ENCODE data around the gene ANXA11. TPM values are rescaled to one million over a fixed set of nuclear protein-coding genes. Genes with fewer than 3 reads are reported as not detected.
A peak's percentile ranks its signal among the peaks of the same experiment; 100 is the strongest.

The ANXA11 gene
- total and polyA plus RNA-seq, 9 of the 15 experiments (the other 6 are each of a cell fraction or from before 2014, with no cell fraction given) = 43.6 to 212 (median 109) TPM

- TF ChIP-seq STAT6 (CRISPR knock-in tag; IDR thresholded peaks at IDR 0.05) (no peak), E2F6 (IDR thresholded peaks at IDR 0.05; ENCODE audit: borderline replicate concordance in 1 of 2, extremely low read depth in 1 of 2, insufficient read depth in 1 of 2, insufficient read length in 1 of 2, low read depth in 1 of 2, low read length in 1 of 2, poor library complexity in 1 of 2, severe bottlenecking in 1 of 2) (peak in 1 of 2 experiments; percentile 62), ZNF12 (CRISPR knock-in tag; IDR thresholded peaks at IDR 0.05) (peak; percentile 91), ETS1 (conservative IDR thresholded peaks at IDR 0.05; ENCODE audit: control insufficient read depth, low read depth, low read length) (0 out of 2 replicates have a peak, but pooled peaks have one; percentile 61), MAFG (tag; conservative IDR thresholded peaks at IDR 0.05) (no peak), PHF21A (IDR thresholded peaks at IDR 0.05; ENCODE audit: borderline replicate concordance, low read depth) (no peak), SPI1 (IDR thresholded peaks at IDR 0.05; ENCODE audit: borderline replicate concordance, low read depth, low read length) (peak; percentile 69), MNT (conservative IDR thresholded peaks at IDR 0.05) (peak; percentile 96 to 98), ZNF143 (CRISPR knock-in tag; IDR thresholded peaks at IDR 0.05) (0 out of 2 replicates have a peak, but pooled peaks have one; percentile 14), HDGF (IDR thresholded peaks at IDR 0.05) (0 out of 2 replicates have a peak, but pooled peaks have one; percentile 48), FOS (IDR thresholded peaks at IDR 0.05; ENCODE audit: extremely low read depth, insufficient read length) (peak; percentile 64), RFX1 (IDR thresholded peaks at IDR 0.05) (no peak), PRDM10 (IDR thresholded peaks at IDR 0.05; ENCODE audit: partially characterized antibody) (peak; percentile 43), HCFC1 (IDR thresholded peaks at IDR 0.05; ENCODE audit: low read depth, low read length) (peak; percentile 41; the same call in 1 of the 2 replicates), SOX6 (IDR thresholded peaks at IDR 0.05) (peak; percentile 34; the same call in 1 of the 2 replicates), TBL1XR1 (IDR thresholded peaks at IDR 0.05; ENCODE audit: low read length in 2 of 2) (0 out of 4 replicates have a peak, but pooled peaks of 1 of the 2 experiments have one; percentile 23), RCOR1 (IDR thresholded peaks at IDR 0.05; ENCODE audit: borderline replicate concordance in 1 of 2, low read depth in 2 of 2, low read length in 2 of 2) (peak in 1 of 2 experiments; percentile 60; a peak in 1 of 4 replicates)
Measured at GRCh38 chr10:80158598-80159127, 46.7 kb downstream of the ANXA11 start (continued).

Data from K562 (cell line).